HCT116 (cell line): ENCODE data around the gene CYBRD1. TPM values are rescaled to one million over a fixed set of nuclear protein-coding genes. Genes with fewer than 3 reads are reported as not detected.

Experiments used
- ATAC-seq: fragments of 200-7000 bp; cut with Tn5 transposase; 2 replicates; pipeline ENCODE4 v1.9.1; 2020; ENCODE audit warnings: mild to moderate bottlenecking, moderate library complexity
- BruUV-seq: library from RNA; stranded (reverse); fragments of 400-500 nt; replicated peaks from 2 replicates; lab custom pipeline; 2021; lab: Mats Ljungman, UMichigan
- CTCF ChIA-PET: fragments of 300-600 bp; sonication (Branson Sonifier 250); formaldehyde crosslinking; loops from one replicate; lab custom pipeline; 2021; ENCODE audit warnings: antibody characterized with exemption; lab: Charles Lee
- POLR2A ChIA-PET: fragments of 300-600, 350-600 bp; sonication (Branson Sonifier 250); formaldehyde crosslinking; loops from one replicate; lab custom pipeline; 2021; ENCODE audit warnings: antibody characterized with exemption; lab: Charles Lee
- RAD21 ChIA-PET, 2 experiments: fragments of 300-600 bp; sonication (Branson Sonifier 250); formaldehyde crosslinking; loops; one replicate each; lab custom pipeline; 2023; ENCODE audit warnings: low total read pairs in 2 of 2; ENCODE audit not compliant: uncharacterized antibody in 2 of 2, unreplicated experiment in 2 of 2, low non-redundant PET in 1 of 2; lab: Charles Lee
- DNase-seq: peaks from one replicate; pipeline ENCODE4 v3.0.0-alpha.2; 2010; ENCODE audit warnings: low read depth, low spot score
- H2AFZ ChIP-seq: fragments of 200-600 bp; shearing (Covaris generic), sonication (generic); 2 replicates; pipeline ENCODE4 v1.6.1; 2017; ENCODE audit warnings: low read depth, mixed run types, mixed read lengths, antibody characterized with exemption, low read length; ENCODE audit not compliant: poor library complexity, severe bottlenecking
- H3K27ac ChIP-seq: 2 replicates; pipeline ENCODE4 v1.5.1; 2012; ENCODE audit warnings: low read depth, low read length
- H3K27me3 ChIP-seq: fragments of 200-600 bp; sonication (generic); 2 replicates; pipeline ENCODE4 v1.6.1; 2016; ENCODE audit warnings: mixed run types, low read length, mixed read lengths; ENCODE audit not compliant: insufficient read depth
- H3K36me3 ChIP-seq, 2 experiments: fragments of 200-500 bp in 1 of 2; fragments of 200-600 bp in 1 of 2; sonication (Bioruptor generic) in 1 of 2; sonication (generic) in 1 of 2; 2 replicates each; pipeline versions ENCODE4 v1.5.1 to v1.6.1; 2014 to 2016; ENCODE audit warnings: low read length in 2 of 2, inconsistent platforms in 1 of 2, mixed read lengths in 1 of 2, mixed run types in 1 of 2; ENCODE audit not compliant: insufficient read depth in 2 of 2, control insufficient read depth in 1 of 2
- H3K4me1 ChIP-seq, 2 experiments: fragments of 200-600 bp in 1 of 2; sonication (generic) in 1 of 2; 2 replicates each; pipeline versions ENCODE4 v1.5.1 to v1.6.1; 2012 to 2017; ENCODE audit warnings: low read length in 2 of 2, inconsistent platforms in 1 of 2, mild to moderate bottlenecking in 1 of 2, mixed read lengths in 1 of 2, mixed run types in 1 of 2, moderate library complexity in 1 of 2; ENCODE audit not compliant: insufficient read depth in 2 of 2, control insufficient read depth in 1 of 2
- H3K4me2 ChIP-seq: fragments of 200-600 bp; sonication (generic); 2 replicates; pipeline ENCODE4 v1.6.1; 2017; ENCODE audit warnings: mixed run types, low read length, mixed read lengths
- H3K4me3 ChIP-seq, 2 experiments: fragments of 200-600 bp in 1 of 2; sonication (generic) in 1 of 2; replicated peaks in 1 of 2; 2 replicates each; pipeline ENCODE4 v1.5.1; 2011 to 2016; ENCODE audit warnings: low read length in 2 of 2, control low read depth in 1 of 2, low read depth in 1 of 2, mild to moderate bottlenecking in 1 of 2, mixed read lengths in 1 of 2, mixed run types in 1 of 2
- H3K79me2 ChIP-seq: fragments of 200-600 bp; sonication (generic); 2 replicates; pipeline ENCODE4 v1.6.1; 2017; ENCODE audit warnings: mild to moderate bottlenecking, mixed run types, low read length, moderate library complexity, mixed read lengths; ENCODE audit not compliant: insufficient read depth
- H3K9ac ChIP-seq: fragments of 200-600 bp; sonication (generic); 2 replicates; pipeline ENCODE4 v1.6.1; 2016; ENCODE audit warnings: low read length, mixed read lengths
- H3K9me2 ChIP-seq: fragments of 200-600 bp; sonication (generic), shearing (Covaris generic); 2 replicates; pipeline ENCODE4 v1.6.1; 2017; ENCODE audit warnings: mixed run types, mild to moderate bottlenecking, moderate library complexity; ENCODE audit not compliant: insufficient read depth
- H3K9me3 ChIP-seq, 2 experiments: fragments of 200-500 bp in 1 of 2; fragments of 200-600 bp in 1 of 2; sonication (Bioruptor generic) in 1 of 2; sonication (generic) in 1 of 2; 2 replicates each; pipeline ENCODE4 v1.6.1; 2014 to 2017; ENCODE audit warnings: low read length in 2 of 2, mixed read lengths in 2 of 2, inconsistent platforms in 1 of 2, low read depth in 1 of 2, mild to moderate bottlenecking in 1 of 2, mixed run types in 1 of 2, moderate library complexity in 1 of 2; ENCODE audit not compliant: control insufficient read depth in 1 of 2, insufficient read depth in 1 of 2
- H4K20me1 ChIP-seq: fragments of 200-600 bp; sonication (generic), shearing (Covaris generic); 2 replicates; pipeline ENCODE4 v1.6.1; 2017; ENCODE audit warnings: mixed run types, mild to moderate bottlenecking, moderate library complexity; ENCODE audit not compliant: insufficient read depth
- CBX3 ChIP-seq: IDR thresholded peaks from 2 replicates; pipeline ENCODE4 v1.6.1; 2012; ENCODE audit warnings: low read depth
- EGR1 ChIP-seq: IDR thresholded peaks from 2 replicates; pipeline ENCODE4 v1.6.1; 2012; ENCODE audit warnings: low read depth
- ELF1 ChIP-seq: IDR thresholded peaks from 2 replicates; pipeline ENCODE4 v1.6.1; 2012; ENCODE audit warnings: low read depth, borderline replicate concordance
- EZH2 ChIP-seq: fragments of 200-600 bp; sonication (generic); IDR thresholded peaks from 2 replicates; pipeline ENCODE4 v1.6.1; 2017; ENCODE audit warnings: antibody characterized with exemption, mixed run types
- FOSL1 ChIP-seq: IDR thresholded peaks from 2 replicates; pipeline ENCODE4 v1.6.1; 2012; ENCODE audit warnings: low read depth
- JUND ChIP-seq: IDR thresholded peaks from 2 replicates; pipeline ENCODE4 v1.6.1; 2012
- POLR2A ChIP-seq: IDR thresholded peaks from 2 replicates; pipeline ENCODE4 v1.7.0; 2011; ENCODE audit warnings: borderline replicate concordance; ENCODE audit not compliant: insufficient read depth, insufficient read length; ENCODE audit errors: extremely low read depth
- POLR2AphosphoS5 ChIP-seq: IDR thresholded peaks from 2 replicates; pipeline ENCODE4 v1.6.1; 2011; ENCODE audit warnings: mild to moderate bottlenecking, low read depth, low read length, moderate library complexity
- RAD21 ChIP-seq: IDR thresholded peaks from 2 replicates; pipeline ENCODE4 v1.6.1; 2012; ENCODE audit warnings: low read depth, mild to moderate bottlenecking
- SIN3A ChIP-seq: IDR thresholded peaks from 2 replicates; pipeline ENCODE4 v1.6.1; 2012; ENCODE audit warnings: low read depth
- SP1 ChIP-seq: IDR thresholded peaks from 2 replicates; pipeline ENCODE4 v1.6.1; 2012; ENCODE audit warnings: low read depth
- TCF7L2 ChIP-seq: IDR thresholded peaks from 2 replicates; pipeline ENCODE4 v1.7.0; 2011; ENCODE audit warnings: borderline replicate concordance, inconsistent platforms; ENCODE audit not compliant: insufficient read depth, insufficient read length; ENCODE audit errors: extremely low read depth
- YY1 ChIP-seq: IDR thresholded peaks from 2 replicates; pipeline ENCODE4 v1.6.1; 2011; ENCODE audit warnings: low read length, low read depth, moderate library complexity, mild to moderate bottlenecking; ENCODE audit not compliant: insufficient replicate concordance; ENCODE audit errors: extremely low read depth
- ZFX ChIP-seq: fragments of 450-650 bp; IDR thresholded peaks from 2 replicates; pipeline ENCODE4 v1.6.1; 2017
- intact Hi-C: fragments of 100-400 bp; cut with micrococcal nuclease; formaldehyde crosslinking; loops from 2 replicates; pipeline ENCODE4 v1.10.0; 2022
- total RNA-seq: library from RNA; stranded (reverse); gene quantifications from one replicate; pipeline ENCODE4 v1.2.1, GENCODE V29; 2021; ENCODE audit not compliant: unreplicated experiment
- TF ChIP-seq, protein P1 (sequence below): IDR thresholded peaks from 2 replicates; pipeline ENCODE4 v1.6.1; 2012
- TF ChIP-seq, protein P2 (sequence below): IDR thresholded peaks from 2 replicates; pipeline ENCODE4 v1.6.1; 2011; ENCODE audit warnings: mild to moderate bottlenecking, low read length, moderate library complexity; ENCODE audit not compliant: insufficient replicate concordance; ENCODE audit errors: extremely low read depth
- TF ChIP-seq, protein P3 (sequence below): IDR thresholded peaks from 2 replicates; pipeline ENCODE4 v1.6.1; 2012
- TF ChIP-seq, protein P4 (sequence below), 3 experiments: fragments of 200-600 bp in 1 of 3; sonication (generic) in 1 of 3; IDR thresholded peaks in 2 of 3; conservative IDR thresholded peaks in 1 of 3; 2 replicates each; pipeline ENCODE4 v1.5.1; 2012 to 2017; ENCODE audit warnings: low read depth in 2 of 3, low read length in 2 of 3, antibody characterized with exemption in 1 of 3, borderline replicate concordance in 1 of 3, control low read depth in 1 of 3, mild to moderate bottlenecking in 1 of 3, mixed read lengths in 1 of 3, mixed run types in 1 of 3, moderate library complexity in 1 of 3; ENCODE audit not compliant: insufficient read depth in 1 of 3
- TF ChIP-seq, protein P5 (sequence below): IDR thresholded peaks from 2 replicates; pipeline ENCODE4 v1.6.1; 2012; ENCODE audit warnings: low read depth

CYBRD1 gene
- total RNA-seq, 1 experiment from 2014 or later = 14.9 TPM

DNA sequence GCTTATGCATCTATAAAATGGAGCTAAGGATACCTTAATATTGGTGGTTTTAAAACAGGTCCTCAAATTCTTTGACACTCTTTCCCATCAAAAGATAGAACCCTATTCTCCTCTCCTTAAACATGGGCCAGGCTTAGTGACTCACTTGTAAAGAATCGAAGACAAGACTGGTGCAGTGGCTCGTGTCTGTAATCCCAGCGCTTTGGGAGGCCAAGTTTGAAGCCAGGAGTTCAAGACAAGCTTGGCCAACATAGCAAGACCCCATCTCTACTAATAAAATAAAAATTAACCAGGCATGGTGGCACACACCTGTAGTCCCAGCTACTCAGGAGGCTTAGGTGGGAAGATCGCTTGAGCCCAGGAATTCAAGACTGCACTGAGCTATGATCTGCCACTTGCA lies 44.5 kb downstream of the CYBRD1 start:
- H3K27ac ChIP-seq = no peak overlapping the region
- no peaks in the 10 kb centered on the region for H3K27me3 ChIP-seq
- no peaks in the 10 kb centered on the region for H3K36me3 ChIP-seq
- H3K79me2 ChIP-seq = no peaks in the 10 kb centered on the region
- H4K20me1 ChIP-seq = no peaks in the 10 kb centered on the region
- H2AFZ ChIP-seq = no peak overlapping the region
- no peaks in the 10 kb centered on the region for H3K9me2 ChIP-seq
- BruUV-seq = no TSS peak
- H3K4me2 ChIP-seq = no peak overlapping the region
- RAD21 ChIA-PET = no interaction called here
- ATAC-seq = no peak
- H3K4me3 ChIP-seq = no peak overlapping the region
- CTCF ChIA-PET = interaction anchor here (0.9 kb wide), 1 partner anchor 26 kb away, joined by 3 read pairs; no protein-coding TSS in a partner anchor
- TF ChIP-seq, protein P1, sequence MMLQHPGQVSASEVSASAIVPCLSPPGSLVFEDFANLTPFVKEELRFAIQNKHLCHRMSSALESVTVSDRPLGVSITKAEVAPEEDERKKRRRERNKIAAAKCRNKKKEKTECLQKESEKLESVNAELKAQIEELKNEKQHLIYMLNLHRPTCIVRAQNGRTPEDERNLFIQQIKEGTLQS = no peak
- no peak for TF ChIP-seq CBX3
- no peak for TF ChIP-seq EGR1
- TF ChIP-seq RAD21 = no peak
- TF ChIP-seq, protein P2, sequence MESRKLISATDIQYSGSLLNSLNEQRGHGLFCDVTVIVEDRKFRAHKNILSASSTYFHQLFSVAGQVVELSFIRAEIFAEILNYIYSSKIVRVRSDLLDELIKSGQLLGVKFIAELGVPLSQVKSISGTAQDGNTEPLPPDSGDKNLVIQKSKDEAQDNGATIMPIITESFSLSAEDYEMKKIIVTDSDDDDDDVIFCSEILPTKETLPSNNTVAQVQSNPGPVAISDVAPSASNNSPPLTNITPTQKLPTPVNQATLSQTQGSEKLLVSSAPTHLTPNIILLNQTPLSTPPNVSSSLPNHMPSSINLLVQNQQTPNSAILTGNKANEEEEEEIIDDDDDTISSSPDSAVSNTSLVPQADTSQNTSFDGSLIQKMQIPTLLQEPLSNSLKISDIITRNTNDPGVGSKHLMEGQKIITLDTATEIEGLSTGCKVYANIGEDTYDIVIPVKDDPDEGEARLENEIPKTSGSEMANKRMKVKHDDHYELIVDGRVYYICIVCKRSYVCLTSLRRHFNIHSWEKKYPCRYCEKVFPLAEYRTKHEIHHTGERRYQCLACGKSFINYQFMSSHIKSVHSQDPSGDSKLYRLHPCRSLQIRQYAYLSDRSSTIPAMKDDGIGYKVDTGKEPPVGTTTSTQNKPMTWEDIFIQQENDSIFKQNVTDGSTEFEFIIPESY = no peak
- TF ChIP-seq FOSL1 = no peak
- TF ChIP-seq, protein P3, sequence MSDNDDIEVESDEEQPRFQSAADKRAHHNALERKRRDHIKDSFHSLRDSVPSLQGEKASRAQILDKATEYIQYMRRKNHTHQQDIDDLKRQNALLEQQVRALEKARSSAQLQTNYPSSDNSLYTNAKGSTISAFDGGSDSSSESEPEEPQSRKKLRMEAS = no peak
- TF ChIP-seq POLR2A = no peak
- TF ChIP-seq, protein P4, sequence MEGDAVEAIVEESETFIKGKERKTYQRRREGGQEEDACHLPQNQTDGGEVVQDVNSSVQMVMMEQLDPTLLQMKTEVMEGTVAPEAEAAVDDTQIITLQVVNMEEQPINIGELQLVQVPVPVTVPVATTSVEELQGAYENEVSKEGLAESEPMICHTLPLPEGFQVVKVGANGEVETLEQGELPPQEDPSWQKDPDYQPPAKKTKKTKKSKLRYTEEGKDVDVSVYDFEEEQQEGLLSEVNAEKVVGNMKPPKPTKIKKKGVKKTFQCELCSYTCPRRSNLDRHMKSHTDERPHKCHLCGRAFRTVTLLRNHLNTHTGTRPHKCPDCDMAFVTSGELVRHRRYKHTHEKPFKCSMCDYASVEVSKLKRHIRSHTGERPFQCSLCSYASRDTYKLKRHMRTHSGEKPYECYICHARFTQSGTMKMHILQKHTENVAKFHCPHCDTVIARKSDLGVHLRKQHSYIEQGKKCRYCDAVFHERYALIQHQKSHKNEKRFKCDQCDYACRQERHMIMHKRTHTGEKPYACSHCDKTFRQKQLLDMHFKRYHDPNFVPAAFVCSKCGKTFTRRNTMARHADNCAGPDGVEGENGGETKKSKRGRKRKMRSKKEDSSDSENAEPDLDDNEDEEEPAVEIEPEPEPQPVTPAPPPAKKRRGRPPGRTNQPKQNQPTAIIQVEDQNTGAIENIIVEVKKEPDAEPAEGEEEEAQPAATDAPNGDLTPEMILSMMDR (IDR thresholded peaks at IDR 0.05 in 2 of 3, conservative IDR thresholded peaks at IDR 0.05 in 1 of 3; ENCODE audit: borderline replicate concordance in 1 of 3, insufficient read depth in 1 of 3, low read depth in 2 of 3, low read length in 2 of 3) = no peak
- no peak for TF ChIP-seq JUND
- no peak for TF ChIP-seq EZH2
- TF ChIP-seq POLR2AphosphoS5 = no peak
- TF ChIP-seq SIN3A = no peak
- TF ChIP-seq ZFX = no peak
- TF ChIP-seq ELF1 = no peak
- TF ChIP-seq TCF7L2 = no peak
- TF ChIP-seq YY1 = no peak
- TF ChIP-seq, protein P5, sequence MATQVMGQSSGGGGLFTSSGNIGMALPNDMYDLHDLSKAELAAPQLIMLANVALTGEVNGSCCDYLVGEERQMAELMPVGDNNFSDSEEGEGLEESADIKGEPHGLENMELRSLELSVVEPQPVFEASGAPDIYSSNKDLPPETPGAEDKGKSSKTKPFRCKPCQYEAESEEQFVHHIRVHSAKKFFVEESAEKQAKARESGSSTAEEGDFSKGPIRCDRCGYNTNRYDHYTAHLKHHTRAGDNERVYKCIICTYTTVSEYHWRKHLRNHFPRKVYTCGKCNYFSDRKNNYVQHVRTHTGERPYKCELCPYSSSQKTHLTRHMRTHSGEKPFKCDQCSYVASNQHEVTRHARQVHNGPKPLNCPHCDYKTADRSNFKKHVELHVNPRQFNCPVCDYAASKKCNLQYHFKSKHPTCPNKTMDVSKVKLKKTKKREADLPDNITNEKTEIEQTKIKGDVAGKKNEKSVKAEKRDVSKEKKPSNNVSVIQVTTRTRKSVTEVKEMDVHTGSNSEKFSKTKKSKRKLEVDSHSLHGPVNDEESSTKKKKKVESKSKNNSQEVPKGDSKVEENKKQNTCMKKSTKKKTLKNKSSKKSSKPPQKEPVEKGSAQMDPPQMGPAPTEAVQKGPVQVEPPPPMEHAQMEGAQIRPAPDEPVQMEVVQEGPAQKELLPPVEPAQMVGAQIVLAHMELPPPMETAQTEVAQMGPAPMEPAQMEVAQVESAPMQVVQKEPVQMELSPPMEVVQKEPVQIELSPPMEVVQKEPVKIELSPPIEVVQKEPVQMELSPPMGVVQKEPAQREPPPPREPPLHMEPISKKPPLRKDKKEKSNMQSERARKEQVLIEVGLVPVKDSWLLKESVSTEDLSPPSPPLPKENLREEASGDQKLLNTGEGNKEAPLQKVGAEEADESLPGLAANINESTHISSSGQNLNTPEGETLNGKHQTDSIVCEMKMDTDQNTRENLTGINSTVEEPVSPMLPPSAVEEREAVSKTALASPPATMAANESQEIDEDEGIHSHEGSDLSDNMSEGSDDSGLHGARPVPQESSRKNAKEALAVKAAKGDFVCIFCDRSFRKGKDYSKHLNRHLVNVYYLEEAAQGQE = no peak
- no peak for TF ChIP-seq SP1
- TF ChIP-seq, all 23 proteins: peak for 0
- POLR2A ChIA-PET = no interaction called here
- H3K9me3 ChIP-seq = no peaks in the 10 kb centered on the region
- no peaks in the 10 kb centered on the region for H3K4me1 ChIP-seq
- intact Hi-C loops = no loop called here
- no peak overlapping the region for H3K9ac ChIP-seq
- DNase-seq = no peak
